ENCODE results near the gene PYROXD2.

The PYROXD2 gene

GRCh38 chr10:98430427-98430826 is 15.4 kb upstream of the PYROXD2 start:
- no peak overlapping the region for H2AFZ ChIP-seq (ENCODE audit: low read depth, low read length)
- no peaks in the 10 kb centered on the region for H3K9me3 ChIP-seq (ENCODE audit: insufficient read depth, low read length)
- H3K4me2 ChIP-seq (ENCODE audit: low read length) = no peak overlapping the region
- H3K27me3 ChIP-seq (ENCODE audit: low read depth, low read length) = no peaks in the 10 kb centered on the region
- no peak overlapping the region for H3K9ac ChIP-seq (ENCODE audit: low read length)
- no peak overlapping the region for H3K4me3 ChIP-seq (ENCODE audit: low read length)
- H3K36me3 ChIP-seq (replicated peaks; ENCODE audit: low read depth, low read length) = peaks cover 42% of the 10 kb centered on the region
- H3K79me2 ChIP-seq (ENCODE audit: low read length) = no peaks in the 10 kb centered on the region
- no peak for TF ChIP-seq EZH2phosphoT487 (IDR thresholded peaks at IDR 0.05; ENCODE audit: low read depth)
- no peaks in the 10 kb centered on the region for H4K20me1 ChIP-seq (ENCODE audit: insufficient read depth, low read length)
- H3K27ac ChIP-seq (ENCODE audit: low read length) = no peak overlapping the region
- H3K4me1 ChIP-seq (ENCODE audit: low read length) = no peaks in the 10 kb centered on the region

- no peaks in the 10 kb centered on the region for H3K79me2 ChIP-seq (ENCODE audit: low read length)
- no peak overlapping the region for H3K4me2 ChIP-seq (ENCODE audit: low read length)
- no peak for TF ChIP-seq EZH2phosphoT487 (IDR thresholded peaks at IDR 0.05; ENCODE audit: low read depth)
- no peak for TF ChIP-seq CTCF (IDR thresholded peaks at IDR 0.05; ENCODE audit: low read depth, low read length)
- no peaks in the 10 kb centered on the region for H3K27me3 ChIP-seq (ENCODE audit: low read depth, low read length)
- no peak overlapping the region for H3K4me3 ChIP-seq (ENCODE audit: low read length)
- no peak overlapping the region for H2AFZ ChIP-seq (ENCODE audit: low read depth, low read length)
- H3K27ac ChIP-seq (ENCODE audit: low read length) = no peak overlapping the region
- H3K9ac ChIP-seq (ENCODE audit: low read length) = no peak overlapping the region
- no peaks in the 10 kb centered on the region for H3K4me1 ChIP-seq (ENCODE audit: low read length)
- no peaks in the 10 kb centered on the region for H4K20me1 ChIP-seq (ENCODE audit: insufficient read depth, low read length)
- H3K36me3 ChIP-seq (replicated peaks; ENCODE audit: low read depth, low read length) = peaks cover 33% of the 10 kb centered on the region
- H3K9me3 ChIP-seq (ENCODE audit: insufficient read depth, low read length) = no peaks in the 10 kb centered on the region
These were observed 14.5 kb upstream of the PYROXD2 start for GRCh38 chr10:98429320-98430072.

GRCh38 chr10:98427011-98427515 is 12.1 kb upstream of the PYROXD2 start:
- TF ChIP-seq CTCF (IDR thresholded peaks at IDR 0.05; ENCODE audit: low read depth, low read length) (no peak), EZH2phosphoT487 (IDR thresholded peaks at IDR 0.05; ENCODE audit: low read depth) (no peak)
- H3K4me2 ChIP-seq (ENCODE audit: low read length) = no peak overlapping the region
- H3K9me3 ChIP-seq (ENCODE audit: insufficient read depth, low read length) = no peaks in the 10 kb centered on the region
- H4K20me1 ChIP-seq (ENCODE audit: insufficient read depth, low read length) = no peaks in the 10 kb centered on the region
- H3K27me3 ChIP-seq (ENCODE audit: low read depth, low read length) = no peaks in the 10 kb centered on the region
- no peak overlapping the region for H3K4me3 ChIP-seq (ENCODE audit: low read length)
- no peak overlapping the region for H3K9ac ChIP-seq (ENCODE audit: low read length)
- H3K27ac ChIP-seq (ENCODE audit: low read length) = no peak overlapping the region
- no peaks in the 10 kb centered on the region for H3K79me2 ChIP-seq (ENCODE audit: low read length)
- no peak overlapping the region for H2AFZ ChIP-seq (ENCODE audit: low read depth, low read length)
- H3K36me3 ChIP-seq (replicated peaks; ENCODE audit: low read depth, low read length) = peaks cover 12% of the 10 kb centered on the region
- peaks cover 7% of the 10 kb centered on the region for H3K4me1 ChIP-seq (ENCODE audit: low read length)

GRCh38 chr10:98425511-98426352 is 10.8 kb upstream of the PYROXD2 start:
- H4K20me1 ChIP-seq (ENCODE audit: insufficient read depth, low read length) = no peaks in the 10 kb centered on the region
- peaks cover under 1% of the 10 kb centered on the region for H3K36me3 ChIP-seq (replicated peaks; ENCODE audit: low read depth, low read length)
- H2AFZ ChIP-seq (ENCODE audit: low read depth, low read length) = no peak overlapping the region
- TF ChIP-seq CTCF (IDR thresholded peaks at IDR 0.05; ENCODE audit: low read depth, low read length) (peak; percentile 54), EZH2phosphoT487 (IDR thresholded peaks at IDR 0.05; ENCODE audit: low read depth) (no peak)
- no peaks in the 10 kb centered on the region for H3K9me3 ChIP-seq (ENCODE audit: insufficient read depth, low read length)
- H3K4me3 ChIP-seq (ENCODE audit: low read length) = no peak overlapping the region
- H3K27me3 ChIP-seq (ENCODE audit: low read depth, low read length) = no peaks in the 10 kb centered on the region
- peaks cover 7% of the 10 kb centered on the region for H3K4me1 ChIP-seq (ENCODE audit: low read length)
- no peak overlapping the region for H3K9ac ChIP-seq (ENCODE audit: low read length)
- H3K27ac ChIP-seq (ENCODE audit: low read length) = no peak overlapping the region
- no peaks in the 10 kb centered on the region for H3K79me2 ChIP-seq (ENCODE audit: low read length)
- no peak overlapping the region for H3K4me2 ChIP-seq (ENCODE audit: low read length)
